Mucosa of stomach (tissue), 1 donor: ENCODE data around the gene PRSS1.
"Not testable (repeated sequence)": the region's sequence is repeated elsewhere in the genome, so short reads cannot be mapped to it uniquely, and the experiment has no call there.

ENCODE experiments used
- H3K27me3 ChIP-seq: one replicate; pipeline ENCODE4 v1.7.0; 2013; ENCODE audit warnings: mild to moderate bottlenecking, low read length; ENCODE audit not compliant: control insufficient read depth, insufficient read depth
- H3K36me3 ChIP-seq: one replicate; pipeline ENCODE4 v1.7.0; 2013; ENCODE audit warnings: low read length; ENCODE audit not compliant: control insufficient read depth, insufficient read depth
- H3K4me1 ChIP-seq: one replicate; pipeline ENCODE4 v1.7.0; 2013; ENCODE audit warnings: mild to moderate bottlenecking, low read length; ENCODE audit not compliant: control insufficient read depth, insufficient read depth
- H3K4me3 ChIP-seq: one replicate; pipeline ENCODE4 v1.7.0; 2013; ENCODE audit warnings: low read length
- H3K9ac ChIP-seq: one replicate; pipeline ENCODE4 v1.7.0; 2013; ENCODE audit warnings: mild to moderate bottlenecking, low read length, moderate library complexity
- H3K9me3 ChIP-seq: one replicate; pipeline ENCODE4 v1.7.0; 2013; ENCODE audit warnings: mild to moderate bottlenecking, low read length, moderate library complexity; ENCODE audit not compliant: control insufficient read depth
- donor health status: Pancreatic carcinoma.

Gene PRSS1

DNA sequence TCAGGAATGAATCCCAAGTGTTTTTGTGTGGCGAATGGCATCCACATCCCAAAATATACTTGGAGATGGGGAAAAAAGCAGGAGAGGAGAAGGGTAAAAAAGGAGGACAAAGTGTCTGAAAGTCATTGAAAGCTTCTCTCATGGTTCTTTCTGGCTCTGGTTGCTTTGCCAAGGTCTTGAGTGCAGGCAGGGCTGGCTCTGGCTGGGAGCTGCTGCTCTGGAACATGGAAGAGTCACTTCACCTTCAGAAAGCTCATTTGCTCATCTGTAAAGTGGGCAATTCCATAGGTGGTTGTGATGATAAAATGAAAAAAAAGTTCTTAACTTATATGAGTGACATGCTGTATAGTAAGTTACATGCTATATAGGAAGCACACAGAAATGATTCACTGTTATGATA lies 18.6 kb downstream of the PRSS1 start:
- Histone ChIP-seq H3K4me1 (no peaks in the 10 kb centered on the region), H3K27me3 (no peaks in the 10 kb centered on the region), H3K4me3 (no peak overlapping the region), H3K36me3 (no peaks in the 10 kb centered on the region), H3K9ac (no peak overlapping the region), H3K9me3 (no peaks in the 10 kb centered on the region)

DNA sequence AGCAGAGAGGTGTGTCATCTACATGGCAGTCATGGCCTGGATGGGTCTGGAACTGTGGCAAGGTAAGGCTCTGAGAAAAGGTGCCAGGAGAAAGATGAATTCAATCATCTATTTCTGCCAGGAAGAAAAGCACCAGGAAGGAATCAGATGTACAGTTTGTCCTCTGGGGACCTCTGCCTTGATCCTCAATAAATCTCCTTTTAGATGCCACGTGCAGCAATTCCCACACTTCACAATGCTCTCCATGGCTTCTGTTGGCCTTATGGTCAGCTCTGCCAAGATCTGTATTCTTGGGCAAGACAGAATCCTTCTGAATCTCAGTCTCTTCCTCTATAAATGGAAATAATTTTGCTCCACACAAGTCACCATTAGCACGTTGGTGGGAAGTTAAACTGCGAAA lies 19.6 kb downstream of the PRSS1 start:
- not testable (repeated sequence) for H3K4me3 ChIP-seq, H3K27me3 ChIP-seq, H3K4me1 ChIP-seq, H3K9me3 ChIP-seq, H3K9ac ChIP-seq, H3K36me3 ChIP-seq

DNA sequence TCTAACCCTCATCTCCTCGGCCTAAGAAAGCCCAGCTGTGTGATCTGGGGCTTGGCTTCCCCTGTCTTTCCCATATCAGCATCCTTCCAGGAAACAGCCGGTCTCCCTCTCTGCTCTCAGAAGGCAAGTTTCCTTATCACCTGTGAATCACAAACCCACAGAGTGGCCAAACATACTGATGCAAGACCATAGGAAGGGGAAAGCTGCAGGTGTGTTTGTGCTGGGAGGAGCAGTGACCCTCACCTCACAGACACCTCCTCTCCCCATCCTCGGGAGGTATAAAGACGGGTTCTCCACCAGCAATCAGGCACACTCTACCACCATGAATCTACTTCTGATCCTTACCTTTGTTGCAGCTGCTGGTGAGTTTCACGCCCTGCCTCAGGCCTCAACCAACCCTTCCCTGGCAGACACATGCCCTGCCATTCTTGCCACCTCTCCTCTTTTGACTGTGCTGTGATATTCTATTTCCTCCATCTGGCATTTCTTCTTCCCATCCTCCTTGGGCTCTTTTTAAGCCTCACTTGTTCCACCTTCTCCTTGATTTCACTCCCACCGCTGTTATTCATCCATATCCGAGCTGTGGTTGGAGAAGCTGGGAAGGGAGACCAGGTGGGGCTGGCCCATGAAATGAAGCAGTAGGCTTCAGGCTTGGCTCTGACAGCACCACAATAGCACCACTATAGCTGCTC lies 21.5 kb downstream of the PRSS1 start, which contains the start of gene PRSS2:
PRSS2 (plus strand) TSS at position 310 of the 692 bp plus-strand sequence; CDS start at position 323, 13 bp downstream.
- no peak within 1 kb of the TSS for H3K4me3 ChIP-seq
- no peaks in the 10 kb centered on the region for H3K27me3 ChIP-seq
- H3K36me3 ChIP-seq: no peaks in the 10 kb centered on the region
- no peaks in the 10 kb centered on the region for H3K4me1 ChIP-seq
- no peak within 1 kb of the TSS for H3K9ac ChIP-seq
- H3K9me3 ChIP-seq: no peaks in the 10 kb centered on the region

DNA sequence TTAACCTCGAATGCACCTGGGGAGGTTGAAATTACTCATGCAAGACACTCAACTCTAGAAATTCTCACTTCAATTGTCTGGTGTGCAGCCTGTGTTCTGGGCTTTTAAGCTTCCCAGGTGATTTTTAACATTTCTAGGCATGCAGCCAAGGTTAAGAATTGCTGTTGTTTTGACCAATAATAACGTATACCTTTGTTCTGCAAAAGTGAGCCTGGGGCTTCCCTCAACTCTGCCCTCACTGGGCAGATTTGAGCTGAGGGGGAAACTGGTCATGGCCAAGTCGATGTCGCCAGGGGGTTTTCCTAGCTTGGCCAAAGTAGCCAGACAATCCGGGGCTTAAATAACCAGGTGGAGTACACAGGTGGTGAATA lies 22.1 kb downstream of the PRSS1 start:
- Histone ChIP-seq H3K4me3 (no peak overlapping the region), H3K36me3 (no peaks in the 10 kb centered on the region), H3K27me3 (no peaks in the 10 kb centered on the region), H3K4me1 (no peaks in the 10 kb centered on the region), H3K9ac (no peak overlapping the region), H3K9me3 (no peaks in the 10 kb centered on the region)

DNA sequence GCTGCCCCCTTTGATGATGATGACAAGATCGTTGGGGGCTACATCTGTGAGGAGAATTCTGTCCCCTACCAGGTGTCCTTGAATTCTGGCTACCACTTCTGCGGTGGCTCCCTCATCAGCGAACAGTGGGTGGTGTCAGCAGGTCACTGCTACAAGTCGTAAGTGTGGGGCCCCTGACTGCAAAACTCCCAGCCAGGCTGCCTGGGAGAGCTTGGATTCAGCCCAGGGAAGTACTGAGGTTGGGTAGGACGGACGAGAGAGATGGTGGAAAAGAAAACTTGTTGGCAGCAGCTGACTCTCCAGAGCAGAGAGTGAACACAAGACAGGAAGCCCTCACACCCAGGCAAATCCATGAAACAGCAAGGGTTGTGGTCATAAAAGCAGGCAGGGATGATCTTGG lies 22.8 kb downstream of the PRSS1 start:
- Histone ChIP-seq H3K36me3 (no peaks in the 10 kb centered on the region), H3K4me3 (no peak overlapping the region), H3K27me3 (no peaks in the 10 kb centered on the region), H3K4me1 (no peaks in the 10 kb centered on the region), H3K9me3 (no peaks in the 10 kb centered on the region), H3K9ac (no peak overlapping the region)

DNA sequence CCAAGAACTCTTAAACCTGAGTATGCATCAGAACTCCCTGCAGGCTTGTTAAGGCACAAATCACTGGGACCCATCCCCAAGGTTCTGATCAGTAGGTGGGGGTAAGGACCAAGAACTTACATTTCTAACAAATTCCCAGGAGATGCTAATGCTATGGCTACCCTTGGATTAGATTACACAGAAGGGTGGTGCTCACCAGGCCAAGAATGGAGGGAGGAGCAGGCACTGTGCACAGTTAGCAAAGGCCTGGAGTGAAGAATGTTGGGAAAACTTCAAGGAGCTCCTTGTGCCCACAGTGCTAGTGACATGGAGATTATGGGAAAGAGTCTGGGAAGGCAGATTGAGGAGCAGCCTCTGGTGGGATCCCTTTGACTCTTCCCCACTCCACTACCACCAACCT lies 23.4 kb downstream of the PRSS1 start:
- Histone ChIP-seq H3K27me3 (no peaks in the 10 kb centered on the region), H3K4me3 (no peak overlapping the region), H3K36me3 (no peaks in the 10 kb centered on the region), H3K9ac (no peak overlapping the region), H3K4me1 (no peaks in the 10 kb centered on the region), H3K9me3 (no peaks in the 10 kb centered on the region)

DNA sequence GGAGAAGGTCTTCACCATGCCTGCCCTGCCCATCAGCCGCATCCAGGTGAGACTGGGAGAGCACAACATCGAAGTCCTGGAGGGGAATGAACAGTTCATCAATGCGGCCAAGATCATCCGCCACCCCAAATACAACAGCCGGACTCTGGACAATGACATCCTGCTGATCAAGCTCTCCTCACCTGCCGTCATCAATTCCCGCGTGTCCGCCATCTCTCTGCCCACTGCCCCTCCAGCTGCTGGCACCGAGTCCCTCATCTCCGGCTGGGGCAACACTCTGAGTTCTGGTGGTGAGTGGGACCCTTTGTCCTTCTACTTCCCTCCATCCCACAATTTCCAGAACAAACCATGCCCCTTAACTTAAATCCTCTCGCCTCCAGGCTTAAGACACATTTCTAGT lies 24.0 kb downstream of the PRSS1 start:
- Histone ChIP-seq H3K9ac (no peak overlapping the region), H3K9me3 (no peaks in the 10 kb centered on the region), H3K4me3 (no peak overlapping the region), H3K27me3 (no peaks in the 10 kb centered on the region), H3K4me1 (no peaks in the 10 kb centered on the region), H3K36me3 (no peaks in the 10 kb centered on the region)

DNA sequence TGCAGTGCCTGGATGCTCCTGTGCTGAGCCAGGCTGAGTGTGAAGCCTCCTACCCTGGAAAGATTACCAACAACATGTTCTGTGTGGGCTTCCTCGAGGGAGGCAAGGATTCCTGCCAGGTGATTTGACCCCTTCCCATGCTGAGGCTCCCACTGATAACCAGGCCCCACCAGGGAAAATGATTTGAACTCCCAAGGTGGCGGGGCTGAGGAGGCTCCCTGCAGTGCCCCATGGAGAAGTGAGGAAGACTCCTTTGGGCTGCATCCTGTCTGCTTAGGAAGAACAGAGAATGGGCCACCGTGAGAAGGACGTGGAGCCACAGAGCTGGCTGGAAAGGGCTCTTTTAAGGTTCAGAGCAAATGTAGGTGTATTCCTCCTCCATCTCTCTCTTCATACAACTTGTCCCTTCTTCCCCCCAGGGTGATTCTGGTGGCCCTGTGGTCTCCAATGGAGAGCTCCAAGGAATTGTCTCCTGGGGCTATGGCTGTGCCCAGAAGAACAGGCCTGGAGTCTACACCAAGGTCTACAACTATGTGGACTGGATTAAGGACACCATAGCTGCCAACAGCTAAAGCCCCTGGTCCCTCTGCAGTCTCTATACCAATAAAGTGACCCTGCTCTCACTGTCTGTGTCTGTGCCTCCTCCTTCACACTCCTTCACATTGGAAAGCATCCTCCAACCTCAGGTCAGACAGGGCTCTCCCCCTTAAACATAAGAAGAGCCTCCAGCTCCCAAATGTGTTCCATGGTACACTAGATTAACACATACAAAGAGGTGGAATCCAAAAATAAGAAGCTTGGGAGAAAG lies 24.9 kb downstream of the PRSS1 start:
- H3K4me1 ChIP-seq: no peaks in the 10 kb centered on the region
- no peaks in the 10 kb centered on the region for H3K36me3 ChIP-seq
- no peak overlapping the region for H3K4me3 ChIP-seq
- H3K9me3 ChIP-seq: no peaks in the 10 kb centered on the region
- no peaks in the 10 kb centered on the region for H3K27me3 ChIP-seq
- no peak overlapping the region for H3K9ac ChIP-seq

DNA sequence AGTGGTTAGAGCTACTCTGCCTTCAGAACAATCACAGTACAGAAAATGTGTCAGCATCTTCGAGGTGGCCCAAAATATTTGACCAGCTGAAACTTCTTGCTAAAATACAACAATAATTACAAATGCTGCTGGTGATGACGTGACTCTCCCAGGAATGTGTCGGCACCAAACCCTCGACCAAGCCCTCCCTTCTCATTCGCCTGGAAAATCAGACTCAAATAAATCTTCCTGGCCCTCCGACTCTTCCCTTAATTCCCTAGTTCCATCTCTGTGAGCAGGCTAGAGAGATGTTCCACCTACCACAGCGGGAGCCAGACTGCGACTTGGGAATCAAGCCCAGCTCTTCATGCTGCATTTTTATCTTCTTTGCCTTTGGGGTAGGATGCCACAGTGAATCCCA lies 25.6 kb downstream of the PRSS1 start:
- no peaks in the 10 kb centered on the region for H3K9me3 ChIP-seq
- H3K4me3 ChIP-seq: no peak overlapping the region
- no peaks in the 10 kb centered on the region for H3K4me1 ChIP-seq
- no peaks in the 10 kb centered on the region for H3K36me3 ChIP-seq
- H3K9ac ChIP-seq: no peak overlapping the region
- no peaks in the 10 kb centered on the region for H3K27me3 ChIP-seq

DNA sequence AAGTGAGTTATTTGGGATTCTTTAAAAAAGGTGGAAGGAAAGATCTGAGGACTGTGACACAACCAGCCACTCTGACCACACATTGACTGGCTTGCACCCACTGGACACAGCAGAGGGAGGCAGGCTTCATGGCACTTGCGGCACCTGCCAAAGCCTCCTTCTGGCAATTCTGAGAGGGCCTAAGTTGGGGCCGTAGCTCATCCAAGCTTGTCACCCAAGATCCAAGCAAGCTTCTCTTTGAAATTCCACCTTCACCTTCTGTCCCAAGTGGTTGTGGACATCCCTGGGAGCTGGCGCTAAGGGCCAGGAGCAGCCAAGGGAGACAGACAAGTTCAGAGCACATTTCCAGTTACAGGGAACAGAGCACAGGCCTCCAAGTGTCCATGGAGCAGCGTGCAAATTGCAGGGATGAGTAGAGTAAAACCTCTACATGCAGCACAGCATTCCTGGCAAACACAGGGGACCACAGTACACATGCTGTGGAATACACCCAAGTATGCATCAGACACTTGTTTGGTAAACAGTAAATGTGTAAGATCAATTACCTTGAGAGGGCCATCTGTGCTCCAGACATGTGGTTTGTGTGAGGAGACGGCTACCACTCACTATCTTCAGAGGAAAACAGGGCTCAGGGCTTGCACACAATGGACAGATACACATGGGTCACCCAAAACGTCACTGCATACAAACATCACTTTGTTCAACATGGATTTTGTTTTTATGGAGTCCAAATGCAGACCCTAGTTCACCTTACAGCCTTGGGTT lies 26.3 kb downstream of the PRSS1 start:
- H3K9ac ChIP-seq, H3K4me3 ChIP-seq, H3K27me3 ChIP-seq, H3K36me3 ChIP-seq, H3K4me1 ChIP-seq, H3K9me3 ChIP-seq: not testable (repeated sequence)

DNA sequence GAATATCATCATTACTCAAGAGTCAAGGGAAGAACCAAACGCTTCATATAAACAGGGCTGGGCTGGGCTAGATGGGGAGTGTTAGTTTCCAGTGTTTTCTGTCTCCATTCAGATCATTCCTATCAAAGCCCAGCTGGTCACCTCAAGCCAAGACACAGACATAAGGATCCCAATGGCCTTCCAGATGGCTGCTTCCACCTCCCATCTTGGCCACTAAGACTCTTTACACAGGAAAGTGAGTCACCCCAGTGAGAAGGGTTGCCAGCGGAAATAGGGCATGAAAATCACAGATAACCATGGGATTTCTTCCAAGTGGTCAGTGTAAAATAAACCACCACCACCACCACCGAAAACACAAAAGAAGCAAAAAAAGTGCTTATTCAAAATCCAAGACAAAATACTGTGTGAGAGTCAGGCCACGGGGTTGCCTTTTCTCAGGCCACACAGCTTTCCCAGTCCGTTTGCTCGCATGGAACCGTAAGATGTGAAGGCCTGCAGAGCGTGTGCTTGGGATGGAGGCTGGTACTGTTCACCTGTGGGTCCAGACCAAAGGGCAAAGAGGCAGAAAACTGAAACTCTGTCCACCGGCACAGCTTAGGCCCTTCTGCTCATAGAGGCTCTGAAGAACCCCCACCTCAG lies 27.1 kb downstream of the PRSS1 start:
- Histone ChIP-seq H3K4me3 (no peak overlapping the region), H3K36me3 (no peaks in the 10 kb centered on the region), H3K9ac (no peak overlapping the region), H3K27me3 (no peaks in the 10 kb centered on the region), H3K9me3 (no peaks in the 10 kb centered on the region), H3K4me1 (no peaks in the 10 kb centered on the region)

DNA sequence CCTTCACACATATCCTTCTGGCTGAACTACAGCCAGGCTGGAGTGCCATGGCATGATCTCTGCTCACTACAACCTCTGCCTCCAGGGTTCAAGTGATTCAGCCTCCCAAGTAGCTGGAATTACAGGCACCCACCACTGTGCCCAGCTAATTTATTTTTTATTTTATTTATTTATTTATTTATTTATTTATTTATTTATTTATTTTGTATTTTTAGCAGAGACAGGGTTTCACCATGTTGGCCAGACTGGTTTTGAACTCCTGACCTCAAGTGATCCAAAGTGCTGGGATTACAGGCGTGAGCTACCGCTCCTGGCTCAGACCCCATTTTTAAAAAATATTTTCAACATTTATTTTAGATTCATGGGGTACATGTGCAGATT lies 27.6 kb downstream of the PRSS1 start:
- H3K9ac ChIP-seq, H3K4me3 ChIP-seq, H3K36me3 ChIP-seq: not testable (repeated sequence)

More for the DNA sequence above, 27.6 kb downstream of the PRSS1 start:
- H3K9me3 ChIP-seq, H3K27me3 ChIP-seq, H3K4me1 ChIP-seq: not testable (repeated sequence)
